ENCODE data around the gene IL17D. TPM values are rescaled to one million over a fixed set of nuclear protein-coding genes. Genes with fewer than 3 reads are reported as not detected.
"Not testable (repeated sequence)": the region's sequence is repeated elsewhere in the genome, so short reads cannot be mapped to it uniquely, and the experiment has no call there.

Gene IL17D
- 5.8 and 9.6 TPM in 2 replicates for total RNA-seq

- DNase-seq (ENCODE audit: low read depth, low spot score), result no peak
Measured at GRCh38 chr13:20702915-20703779, at the start of gene IL17D. Gene IL17D, plus strand, starts transcription at chr13:20703699. Its CDS starts 303 bp downstream, at chr13:20704002.

GRCh38 chr13:20654156-20654555 is 49.3 kb upstream of the IL17D start:
- peak; percentile 41 for DNase-seq (ENCODE audit: low read depth, low spot score)

GRCh38 chr13:20658451-20659040 is 45.0 kb upstream of the IL17D start:
- DNase-seq (ENCODE audit: low read depth, low spot score), result no peak

GRCh38 chr13:20664351-20664750 is 39.1 kb upstream of the IL17D start:
- no peak for DNase-seq (ENCODE audit: low read depth, low spot score)

- no peak for DNase-seq (ENCODE audit: low read depth, low spot score)
Measured at GRCh38 chr13:20666948-20667347, 36.6 kb upstream of the IL17D start.

GRCh38 chr13:20667857-20668437 is 35.6 kb upstream of the IL17D start:
- no peak for DNase-seq (ENCODE audit: low read depth, low spot score)

GRCh38 chr13:20669162-20669561 is 34.3 kb upstream of the IL17D start:
- no peak for DNase-seq (ENCODE audit: low read depth, low spot score)

- DNase-seq (ENCODE audit: low read depth, low spot score), result no peak
Measured at GRCh38 chr13:20671789-20672188, 31.7 kb upstream of the IL17D start.

GRCh38 chr13:20672772-20673171 is 30.7 kb upstream of the IL17D start:
- DNase-seq (ENCODE audit: low read depth, low spot score), result no peak

- DNase-seq (ENCODE audit: low read depth, low spot score), result no peak
Measured at GRCh38 chr13:20673715-20674114, 29.8 kb upstream of the IL17D start.

GRCh38 chr13:20676213-20676612 is 27.3 kb upstream of the IL17D start:
- DNase-seq (ENCODE audit: low read depth, low spot score), result no peak

GRCh38 chr13:20678606-20679005 is 24.9 kb upstream of the IL17D start:
- DNase-seq (ENCODE audit: low read depth, low spot score), result not testable (repeated sequence)

GRCh38 chr13:20679879-20680278 is 23.6 kb upstream of the IL17D start:
- no peak for DNase-seq (ENCODE audit: low read depth, low spot score)

GRCh38 chr13:20680416-20681080 is 23.0 kb upstream of the IL17D start:
- no peak for DNase-seq (ENCODE audit: low read depth, low spot score)

- not testable (repeated sequence) for DNase-seq (ENCODE audit: low read depth, low spot score)
Measured at GRCh38 chr13:20681481-20681880, 22.0 kb upstream of the IL17D start.

- no peak for DNase-seq (ENCODE audit: low read depth, low spot score)
Measured at GRCh38 chr13:20682061-20682460, 21.4 kb upstream of the IL17D start.

- DNase-seq (ENCODE audit: low read depth, low spot score), result no peak
Measured at GRCh38 chr13:20684041-20684440, 19.5 kb upstream of the IL17D start.

- DNase-seq (ENCODE audit: low read depth, low spot score), result no peak
Measured at GRCh38 chr13:20684546-20684945, 19.0 kb upstream of the IL17D start.

GRCh38 chr13:20685092-20685491 is 18.4 kb upstream of the IL17D start:
- DNase-seq (ENCODE audit: low read depth, low spot score), result no peak

- no peak for DNase-seq (ENCODE audit: low read depth, low spot score)
Measured at GRCh38 chr13:20686167-20686566, 17.3 kb upstream of the IL17D start.

- DNase-seq (ENCODE audit: low read depth, low spot score), result no peak
Measured at GRCh38 chr13:20686863-20687579, 16.5 kb upstream of the IL17D start.

All from pulmonary artery endothelial cell (primary cell).